Panc1 (cell line): ENCODE data around the gene METAP1.
"Not testable (repeated sequence)": the region's sequence is repeated elsewhere in the genome, so short reads cannot be mapped to it uniquely, and the experiment has no call there.

Experiments used
- CTCF ChIP-seq: fragments of 450-650 bp; IDR thresholded peaks from 2 replicates; pipeline ENCODE4 v1.5.1; 2017; ENCODE audit warnings: mild to moderate bottlenecking
- POLR2AphosphoS5 ChIP-seq: IDR thresholded peaks from 2 replicates; pipeline ENCODE4 v1.6.1; 2012; ENCODE audit warnings: mild to moderate bottlenecking, low read depth, low read length, moderate library complexity
- TCF7L2 ChIP-seq: IDR thresholded peaks from 2 replicates; pipeline ENCODE4 v1.6.1; 2011; ENCODE audit warnings: mild to moderate bottlenecking, low read depth, low read length, inconsistent platforms

GRCh38 chr4:99109286-99109685 is 113.8 kb downstream of the METAP1 start:
- TF ChIP-seq POLR2AphosphoS5, CTCF, TCF7L2: not testable (repeated sequence)
